ENCODE measurements around the gene RCE1. TPM values are rescaled to one million over a fixed set of nuclear protein-coding genes. Genes with fewer than 3 reads are reported as not detected.
"Not testable (repeated sequence)": the region's sequence is repeated elsewhere in the genome, so short reads cannot be mapped to it uniquely, and the experiment has no call there.

The RCE1 gene
- total RNA-seq, 4 donors from 2014 or later: 9.5 to 14.8 (median 11.7) TPM

GRCh38 chr11:66823700-66824099, 19.5 kb upstream of the RCE1 start:
- Histone ChIP-seq H3K4me1 (no peaks in the 10 kb centered on the region), H3K36me3 (no peaks in the 10 kb centered on the region), H3K4me3 (no peak overlapping the region), H3K9me3 (no peaks in the 10 kb centered on the region), H3K27ac (no peak overlapping the region), H3K27me3 (no peaks in the 10 kb centered on the region)
- WGBS, 2 donors (ENCODE audit: low coverage in 1 of 2): 90 to 100% methylated on average over 4 of the region's 4 CpGs
- TF ChIP-seq POLR2AphosphoS5 (IDR thresholded peaks at IDR 0.05) (no peak), POLR2A (IDR thresholded peaks at IDR 0.05) (no peak), EP300 (IDR thresholded peaks at IDR 0.05) (no peak)
- TF ChIP-seq, protein P1, sequence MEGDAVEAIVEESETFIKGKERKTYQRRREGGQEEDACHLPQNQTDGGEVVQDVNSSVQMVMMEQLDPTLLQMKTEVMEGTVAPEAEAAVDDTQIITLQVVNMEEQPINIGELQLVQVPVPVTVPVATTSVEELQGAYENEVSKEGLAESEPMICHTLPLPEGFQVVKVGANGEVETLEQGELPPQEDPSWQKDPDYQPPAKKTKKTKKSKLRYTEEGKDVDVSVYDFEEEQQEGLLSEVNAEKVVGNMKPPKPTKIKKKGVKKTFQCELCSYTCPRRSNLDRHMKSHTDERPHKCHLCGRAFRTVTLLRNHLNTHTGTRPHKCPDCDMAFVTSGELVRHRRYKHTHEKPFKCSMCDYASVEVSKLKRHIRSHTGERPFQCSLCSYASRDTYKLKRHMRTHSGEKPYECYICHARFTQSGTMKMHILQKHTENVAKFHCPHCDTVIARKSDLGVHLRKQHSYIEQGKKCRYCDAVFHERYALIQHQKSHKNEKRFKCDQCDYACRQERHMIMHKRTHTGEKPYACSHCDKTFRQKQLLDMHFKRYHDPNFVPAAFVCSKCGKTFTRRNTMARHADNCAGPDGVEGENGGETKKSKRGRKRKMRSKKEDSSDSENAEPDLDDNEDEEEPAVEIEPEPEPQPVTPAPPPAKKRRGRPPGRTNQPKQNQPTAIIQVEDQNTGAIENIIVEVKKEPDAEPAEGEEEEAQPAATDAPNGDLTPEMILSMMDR (IDR thresholded peaks at IDR 0.05): no peak
- ATAC-seq: no peak

DNA sequence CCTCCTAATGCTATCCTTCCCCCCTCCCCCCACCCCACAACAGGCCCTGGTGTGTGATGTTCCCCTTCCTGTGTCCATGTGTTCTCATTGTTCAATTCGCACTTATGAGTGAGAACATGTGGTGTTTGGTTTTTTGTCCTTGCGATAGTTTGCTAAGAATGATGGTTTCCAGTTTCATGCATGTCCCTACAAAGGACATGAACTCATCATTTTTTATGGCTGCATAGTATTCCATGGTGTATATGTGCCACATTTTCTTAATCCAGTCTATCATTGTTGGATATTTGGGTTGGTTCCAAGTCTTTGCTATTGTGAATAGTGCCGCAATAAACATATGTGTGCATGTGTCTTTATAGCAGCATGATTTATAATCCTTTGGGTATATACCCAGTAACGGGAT, 18.7 kb upstream of the RCE1 start:
- WGBS, 2 donors (ENCODE audit: low coverage in 1 of 2): no CpG with 5 or more reads among the region's 4 CpGs
- not testable (repeated sequence) for ATAC-seq, H3K9me3 ChIP-seq, H3K4me3 ChIP-seq, H3K36me3 ChIP-seq, H3K27ac ChIP-seq, H3K27me3 ChIP-seq, H3K4me1 ChIP-seq

- ATAC-seq: no peak
- Histone ChIP-seq H3K4me1 (peaks cover 0 to 7% (median 0%) of the 10 kb centered on the region in 3 donors), H3K27me3 (no peaks in the 10 kb centered on the region), H3K36me3 (peaks cover 0 to 18% of the 10 kb centered on the region in 2 donors), H3K9me3 (no peaks in the 10 kb centered on the region), H3K27ac (no peak overlapping the region), H3K4me3 (no peak overlapping the region)
- no peak for TF ChIP-seq POLR2A (IDR thresholded peaks at IDR 0.05)
- TF ChIP-seq POLR2AphosphoS5 (IDR thresholded peaks at IDR 0.05): no peak
- TF ChIP-seq, protein P1 (IDR thresholded peaks at IDR 0.05): no peak
- no peak for TF ChIP-seq EP300 (IDR thresholded peaks at IDR 0.05)
- WGBS, 2 donors (ENCODE audit: low coverage in 1 of 2): 59 to 63% methylated on average over 3 to 4 of the region's 4 CpGs
These were observed 8.7 kb upstream of the RCE1 start for GRCh38 chr11:66834539-66834845.

DNA sequence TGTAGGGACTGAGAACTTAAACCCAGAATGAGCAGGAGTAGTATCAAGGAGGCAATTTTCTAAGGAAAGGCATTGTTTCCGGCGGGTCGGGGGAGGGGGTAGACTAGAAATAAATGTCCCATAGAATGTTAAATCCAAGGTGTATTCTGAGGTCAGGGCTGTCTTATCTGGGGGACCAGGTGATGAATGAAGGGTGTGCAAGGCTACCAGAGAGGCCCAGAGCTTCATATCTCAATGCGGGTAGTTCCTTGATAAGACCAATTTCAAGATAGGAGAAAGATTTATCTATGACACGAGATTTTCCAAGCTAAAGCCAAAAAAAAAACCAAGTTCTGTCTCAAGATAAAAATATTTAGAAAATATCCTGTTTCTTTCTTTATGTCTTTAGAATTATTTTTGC, 8.3 kb upstream of the RCE1 start:
- Histone ChIP-seq H3K27me3 (no peaks in the 10 kb centered on the region), H3K4me1 (peaks cover 0 to 11% (median 0%) of the 10 kb centered on the region in 3 donors), H3K27ac (no peak overlapping the region), H3K9me3 (no peaks in the 10 kb centered on the region), H3K4me3 (no peak overlapping the region), H3K36me3 (peaks cover 0 to 18% of the 10 kb centered on the region in 2 donors)
- TF ChIP-seq, protein P1 (IDR thresholded peaks at IDR 0.05): no peak
- TF ChIP-seq POLR2A (IDR thresholded peaks at IDR 0.05): no peak
- TF ChIP-seq EP300 (IDR thresholded peaks at IDR 0.05): no peak
- no peak for TF ChIP-seq POLR2AphosphoS5 (IDR thresholded peaks at IDR 0.05)
- 69 to 73% methylated on average over 5 of the region's 5 CpGs for WGBS, 2 donors (ENCODE audit: low coverage in 1 of 2)
- no peak for ATAC-seq

GRCh38 chr11:66835768-66836405, 7.4 kb upstream of the RCE1 start:
- no peak for TF ChIP-seq POLR2A (IDR thresholded peaks at IDR 0.05)
- no peak for ATAC-seq
- H3K27ac ChIP-seq: no peak overlapping the region
- H3K36me3 ChIP-seq: peaks cover 0 to 18% of the 10 kb centered on the region in 2 donors
- H3K4me3 ChIP-seq: no peak overlapping the region
- peaks cover 0 to 20% (median 0%) of the 10 kb centered on the region in 3 donors for H3K4me1 ChIP-seq
- no peaks in the 10 kb centered on the region for H3K9me3 ChIP-seq
- 84 to 85% methylated on average over 5 to 12 of the region's 12 CpGs for WGBS, 2 donors (ENCODE audit: low coverage in 1 of 2)
- H3K27me3 ChIP-seq: no peaks in the 10 kb centered on the region

DNA sequence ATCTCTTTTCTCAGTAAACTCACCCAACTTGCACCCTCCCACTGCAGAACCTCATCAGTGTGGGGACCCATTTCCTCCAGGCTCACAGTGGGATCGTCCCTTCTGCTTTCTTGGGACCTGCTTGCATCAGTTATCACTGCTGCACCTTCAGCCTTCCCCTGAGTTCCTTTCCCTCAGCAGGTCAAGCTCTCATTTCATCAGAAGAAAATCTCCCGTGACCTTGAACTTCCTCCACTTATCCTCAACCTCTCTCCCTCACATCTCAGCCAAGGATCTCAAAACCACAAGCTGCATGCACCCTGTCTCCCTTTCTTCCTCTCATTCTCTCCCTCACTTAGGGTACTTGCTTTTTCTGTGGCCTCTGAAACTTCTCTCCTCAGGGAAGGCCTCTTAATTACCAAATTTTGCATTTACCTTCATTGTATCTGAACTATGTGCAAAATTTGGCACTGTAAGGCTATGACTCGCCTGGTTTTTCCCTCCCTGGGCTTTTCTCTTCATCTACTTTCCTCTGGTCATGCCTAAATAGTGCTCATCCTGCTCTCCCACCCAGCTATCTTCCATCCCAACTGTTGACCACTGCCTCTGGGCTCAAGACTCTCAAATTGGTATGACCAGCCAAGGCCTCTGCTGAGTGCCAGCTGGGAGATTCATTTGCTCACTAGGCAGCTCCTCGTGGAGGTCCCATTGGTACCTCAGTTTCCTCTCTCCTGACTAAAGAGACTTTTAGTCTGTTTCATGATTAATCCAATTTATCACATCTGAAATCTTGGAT, 2.7 kb upstream of the RCE1 start:
- TF ChIP-seq, protein P1 (IDR thresholded peaks at IDR 0.05): no peak
- no peak for TF ChIP-seq POLR2A (IDR thresholded peaks at IDR 0.05)
- no peak for TF ChIP-seq EP300 (IDR thresholded peaks at IDR 0.05)
- TF ChIP-seq POLR2AphosphoS5 (IDR thresholded peaks at IDR 0.05): no peak
- 66 to 74% methylated on average over 2 to 4 of the region's 4 CpGs for WGBS, 2 donors (ENCODE audit: low coverage in 1 of 2)
- H3K4me3 ChIP-seq: no peak overlapping the region
- no peak overlapping the region for H3K27ac ChIP-seq
- H3K4me1 ChIP-seq: peaks cover 3 to 49% (median 20%) of the 10 kb centered on the region in 3 donors
- no peak for ATAC-seq
- H3K27me3 ChIP-seq: no peaks in the 10 kb centered on the region
- peaks cover 0 to 27% of the 10 kb centered on the region in 2 donors for H3K36me3 ChIP-seq
- H3K9me3 ChIP-seq: no peaks in the 10 kb centered on the region

All from gastroesophageal sphincter (tissue), 4 donors.